Ectodermal cell (in vitro differentiated cells): Measurements from ENCODE around the gene SELENOO.

Experiments
- H3K27ac ChIP-seq: 2 replicates; pipeline ENCODE4 v1.7.0; 2013; ENCODE audit warnings: mild to moderate bottlenecking, low read depth, low read length; ENCODE audit not compliant: insufficient read depth, poor library complexity, severe bottlenecking
- H3K27me3 ChIP-seq: 2 replicates; pipeline ENCODE4 v1.7.0; 2013; ENCODE audit warnings: mild to moderate bottlenecking, low read length; ENCODE audit not compliant: insufficient read depth, control insufficient read depth, poor library complexity, severe bottlenecking
- H3K36me3 ChIP-seq: one replicate; pipeline ENCODE4 v1.7.0; 2013; ENCODE audit warnings: low read length; ENCODE audit not compliant: control insufficient read depth, insufficient read depth
- H3K4me1 ChIP-seq: one replicate; pipeline ENCODE4 v1.7.0; 2013; ENCODE audit warnings: low read length; ENCODE audit not compliant: control insufficient read depth, insufficient read depth
- H3K4me3 ChIP-seq: 2 replicates; pipeline ENCODE4 v1.7.0; 2013; ENCODE audit warnings: low read depth, low read length, control low read depth; ENCODE audit not compliant: insufficient read depth
- H3K9me3 ChIP-seq: 2 replicates; pipeline ENCODE4 v1.7.0; 2013; ENCODE audit warnings: mild to moderate bottlenecking, low read length, moderate library complexity; ENCODE audit not compliant: control insufficient read depth
- WGBS, 2 experiments: methylation state at CpG; one replicate each; pipeline ENCODE4 v1.1.7; 2013; ENCODE audit warnings: missing lambda C conversion rate in 2 of 2; 5-methylcytosine and 5-hydroxymethylcytosine counted together

The SELENOO gene

DNA sequence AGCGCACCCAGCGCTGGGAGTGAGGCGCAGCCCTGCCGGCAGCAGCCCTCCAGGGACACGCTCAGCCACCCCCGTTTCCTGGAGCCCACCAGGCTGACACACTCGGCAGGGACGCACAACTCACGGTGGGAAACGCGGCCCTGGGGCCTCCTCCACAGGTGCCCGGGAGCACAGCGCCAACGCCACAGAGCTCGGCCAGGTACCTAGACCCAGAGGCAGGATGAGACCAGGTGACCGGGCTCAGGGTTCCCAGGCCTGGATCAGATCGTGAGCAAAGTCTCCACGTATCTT, 26.0 kb downstream of the SELENOO start:
- H3K36me3 ChIP-seq: peaks cover 21% of the 10 kb centered on the region
- H3K27ac ChIP-seq: no peak overlapping the region
- no peaks in the 10 kb centered on the region for H3K4me1 ChIP-seq
- 95% methylated on average over 18 of the region's 18 CpGs for WGBS, 2 experiments
- no peak overlapping the region for H3K4me3 ChIP-seq
- H3K27me3 ChIP-seq: no peaks in the 10 kb centered on the region
- no peaks in the 10 kb centered on the region for H3K9me3 ChIP-seq

DNA sequence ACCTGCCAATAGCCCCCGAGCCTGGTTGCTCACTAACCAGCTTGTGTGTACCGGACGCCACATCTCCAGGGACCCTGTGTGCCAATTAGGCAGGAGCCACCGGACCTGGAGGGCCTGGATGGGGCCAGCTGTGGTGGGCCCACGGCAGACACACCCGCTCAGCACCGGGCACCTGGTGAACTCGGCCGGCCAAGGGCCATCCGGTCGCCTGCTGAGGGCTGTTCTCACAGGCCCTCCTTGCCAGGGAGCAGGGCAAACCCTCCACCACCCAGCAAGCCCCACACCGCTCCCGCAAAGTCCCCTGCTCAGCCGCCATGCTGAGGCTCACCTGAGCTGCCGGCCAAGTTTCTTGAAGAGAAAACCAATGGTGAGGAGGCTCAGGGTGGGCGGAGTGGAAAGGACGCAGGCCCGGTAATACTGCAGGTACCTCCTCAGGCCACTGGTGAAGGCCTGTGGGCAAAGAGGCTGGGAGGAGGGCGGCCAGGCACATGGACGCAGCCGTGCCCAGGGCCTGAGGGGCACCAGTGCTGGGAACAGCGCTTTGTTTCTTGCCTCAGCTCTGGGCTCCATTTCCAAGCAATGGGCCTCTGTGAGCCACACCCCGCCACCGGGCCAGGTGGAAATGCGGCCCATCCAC, 26.9 kb downstream of the SELENOO start:
- Histone ChIP-seq H3K4me1 (no peaks in the 10 kb centered on the region), H3K36me3 (peaks cover 21% of the 10 kb centered on the region), H3K27me3 (no peaks in the 10 kb centered on the region), H3K27ac (no peak overlapping the region), H3K4me3 (no peak overlapping the region), H3K9me3 (no peaks in the 10 kb centered on the region)
- WGBS, 2 experiments: 93% methylated on average over 25 of the region's 25 CpGs

DNA sequence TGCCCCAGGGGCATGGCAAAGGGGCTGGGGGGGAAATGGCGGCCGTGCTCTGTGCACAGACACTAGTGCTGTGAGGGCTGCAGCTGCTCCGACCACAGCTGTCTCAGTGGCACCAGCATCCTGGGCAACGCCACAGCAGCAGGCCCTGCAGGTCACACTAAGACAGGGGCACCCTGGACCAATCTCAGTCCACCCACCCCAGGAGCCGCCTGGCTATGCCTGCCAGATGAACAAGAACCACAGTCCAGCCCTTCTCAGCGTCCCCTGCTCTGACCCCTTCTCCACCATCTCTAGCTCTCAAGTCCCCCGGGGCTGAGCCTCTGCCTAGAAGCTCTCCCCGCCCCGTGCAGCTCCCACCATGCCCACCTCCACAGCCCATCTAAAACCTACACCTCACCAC, 27.6 kb downstream of the SELENOO start:
- Histone ChIP-seq H3K27me3 (no peaks in the 10 kb centered on the region), H3K9me3 (no peaks in the 10 kb centered on the region), H3K27ac (no peak overlapping the region), H3K4me1 (no peaks in the 10 kb centered on the region), H3K36me3 (peaks cover 14% of the 10 kb centered on the region), H3K4me3 (no peak overlapping the region)
- 92 to 93% methylated on average over 9 of the region's 9 CpGs for WGBS, 2 experiments

DNA sequence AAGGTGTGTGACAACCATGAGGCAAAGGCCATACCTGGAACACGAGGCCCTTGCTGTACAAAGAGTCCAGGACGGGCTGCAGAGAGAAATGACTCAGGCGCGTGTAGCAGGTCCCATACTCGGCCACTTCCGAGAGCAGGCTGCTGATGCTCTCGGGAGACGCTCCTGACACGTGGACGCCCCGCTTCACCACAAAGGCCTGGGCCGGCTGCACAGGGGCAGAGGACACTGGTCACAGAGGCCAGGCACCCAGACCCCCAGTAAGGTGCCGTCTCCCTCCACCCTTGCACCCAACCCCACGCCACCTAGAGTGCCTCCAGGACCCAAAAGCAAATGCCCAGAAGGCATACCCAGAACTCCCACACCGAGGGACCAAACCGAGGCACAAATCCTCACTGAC, 28.6 kb downstream of the SELENOO start:
- Histone ChIP-seq H3K4me1 (no peaks in the 10 kb centered on the region), H3K9me3 (no peaks in the 10 kb centered on the region), H3K27me3 (no peaks in the 10 kb centered on the region), H3K27ac (no peak overlapping the region), H3K4me3 (no peak overlapping the region), H3K36me3 (peaks cover 7% of the 10 kb centered on the region)
- WGBS, 2 experiments: 96% methylated on average over 16 of the region's 16 CpGs

DNA sequence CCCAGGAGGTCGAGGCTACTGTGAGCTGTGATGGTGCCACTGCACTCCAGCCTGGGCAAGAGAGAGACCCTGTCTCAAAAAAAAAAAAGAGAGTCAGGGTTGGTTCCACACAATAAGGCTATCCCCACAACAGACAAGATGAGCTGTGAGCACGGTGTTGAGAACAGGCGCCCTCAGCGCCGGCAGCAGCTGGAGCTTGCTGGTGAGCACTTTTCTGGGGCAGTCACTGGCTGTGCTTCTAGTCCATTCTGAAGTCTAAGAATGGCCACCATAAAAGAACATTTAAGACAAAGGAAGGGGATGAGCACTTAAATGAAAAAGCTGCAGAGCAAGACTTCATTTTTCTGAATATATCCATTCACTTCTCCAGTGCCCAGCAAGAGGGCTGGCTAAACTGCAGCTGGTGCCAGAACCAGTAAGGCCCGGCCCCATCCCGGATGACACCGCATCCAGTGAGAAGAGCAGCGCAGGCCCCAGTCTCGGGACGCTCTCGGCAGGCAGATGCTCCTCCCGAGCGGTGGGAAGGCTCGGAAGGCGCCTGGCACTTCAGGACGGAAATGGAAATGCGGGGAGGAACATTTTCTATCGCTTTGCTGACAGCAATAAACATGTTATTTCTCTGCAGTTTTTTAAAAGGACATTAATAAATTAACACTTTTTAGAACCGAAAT, 31.8 kb downstream of the SELENOO start:
- peaks cover 4% of the 10 kb centered on the region for H3K36me3 ChIP-seq
- H3K27me3 ChIP-seq: no peaks in the 10 kb centered on the region
- H3K9me3 ChIP-seq: no peaks in the 10 kb centered on the region
- 93 to 94% methylated on average over 20 of the region's 20 CpGs for WGBS, 2 experiments
- no peak overlapping the region for H3K27ac ChIP-seq
- no peaks in the 10 kb centered on the region for H3K4me1 ChIP-seq
- H3K4me3 ChIP-seq: no peak overlapping the region

- H3K4me1 ChIP-seq: no peaks in the 10 kb centered on the region
- no peaks in the 10 kb centered on the region for H3K27me3 ChIP-seq
- 92 to 94% methylated on average over 18 of the region's 18 CpGs for WGBS, 2 experiments
- H3K4me3 ChIP-seq: no peak overlapping the region
- peaks cover 4% of the 10 kb centered on the region for H3K36me3 ChIP-seq
- H3K9me3 ChIP-seq: no peaks in the 10 kb centered on the region
- H3K27ac ChIP-seq: no peak overlapping the region
These were observed 32.4 kb downstream of the SELENOO start for GRCh38 chr22:50233223-50233622.

DNA sequence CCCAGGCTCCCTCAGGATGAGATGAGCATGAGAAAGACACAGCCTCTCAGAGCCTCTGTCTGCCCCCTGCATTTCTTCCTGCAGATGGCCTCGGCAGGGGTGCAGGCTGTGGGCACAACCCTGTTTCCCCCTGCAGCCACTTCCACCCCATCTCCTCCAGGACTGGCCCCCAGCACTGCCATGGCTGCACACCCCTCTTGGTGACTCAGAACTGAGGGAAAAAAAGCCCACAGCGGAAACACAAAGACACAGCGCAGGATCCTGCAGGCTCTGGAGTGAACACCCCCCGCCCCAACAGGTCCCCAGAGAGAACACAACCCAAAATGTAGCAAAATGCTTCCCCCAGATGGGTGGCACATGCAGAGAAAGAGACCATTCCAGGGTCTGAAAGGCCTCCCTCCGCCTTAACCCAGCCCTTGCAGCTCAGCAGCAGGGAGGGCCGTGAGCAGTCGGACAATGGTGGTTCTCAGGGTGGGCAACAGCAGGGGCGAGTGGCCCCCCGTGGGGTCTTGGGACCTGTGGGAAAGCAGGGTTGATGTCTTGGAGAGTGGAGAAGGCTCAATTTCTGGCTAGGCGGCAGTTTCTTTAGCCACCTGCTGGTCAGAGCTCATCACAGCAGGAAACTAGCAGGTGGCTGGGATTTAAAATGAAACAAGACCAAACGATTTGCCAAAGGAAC, 36.1 kb downstream of the SELENOO start:
- Histone ChIP-seq H3K4me1 (no peaks in the 10 kb centered on the region), H3K27me3 (no peaks in the 10 kb centered on the region), H3K27ac (no peak overlapping the region), H3K4me3 (no peak overlapping the region), H3K36me3 (peaks cover 8% of the 10 kb centered on the region), H3K9me3 (no peaks in the 10 kb centered on the region)
- WGBS, 2 experiments: 80 to 84% methylated on average over 11 of the region's 11 CpGs

- 88 to 89% methylated on average over 9 of the region's 9 CpGs for WGBS, 2 experiments
These were observed 37.9 kb downstream of the SELENOO start for GRCh38 chr22:50238755-50239154.

GRCh38 chr22:50242406-50242949, 41.7 kb downstream of the SELENOO start:
- peak overlapping the region; percentile 13 for H3K4me3 ChIP-seq

More at GRCh38 chr22:50238755-50239154, 37.9 kb downstream of the SELENOO start:
- Histone ChIP-seq H3K27me3 (no peaks in the 10 kb centered on the region), H3K27ac (no peak overlapping the region), H3K4me1 (peaks cover 5% of the 10 kb centered on the region), H3K9me3 (no peaks in the 10 kb centered on the region), H3K4me3 (no peak overlapping the region), H3K36me3 (peaks cover 8% of the 10 kb centered on the region)

DNA sequence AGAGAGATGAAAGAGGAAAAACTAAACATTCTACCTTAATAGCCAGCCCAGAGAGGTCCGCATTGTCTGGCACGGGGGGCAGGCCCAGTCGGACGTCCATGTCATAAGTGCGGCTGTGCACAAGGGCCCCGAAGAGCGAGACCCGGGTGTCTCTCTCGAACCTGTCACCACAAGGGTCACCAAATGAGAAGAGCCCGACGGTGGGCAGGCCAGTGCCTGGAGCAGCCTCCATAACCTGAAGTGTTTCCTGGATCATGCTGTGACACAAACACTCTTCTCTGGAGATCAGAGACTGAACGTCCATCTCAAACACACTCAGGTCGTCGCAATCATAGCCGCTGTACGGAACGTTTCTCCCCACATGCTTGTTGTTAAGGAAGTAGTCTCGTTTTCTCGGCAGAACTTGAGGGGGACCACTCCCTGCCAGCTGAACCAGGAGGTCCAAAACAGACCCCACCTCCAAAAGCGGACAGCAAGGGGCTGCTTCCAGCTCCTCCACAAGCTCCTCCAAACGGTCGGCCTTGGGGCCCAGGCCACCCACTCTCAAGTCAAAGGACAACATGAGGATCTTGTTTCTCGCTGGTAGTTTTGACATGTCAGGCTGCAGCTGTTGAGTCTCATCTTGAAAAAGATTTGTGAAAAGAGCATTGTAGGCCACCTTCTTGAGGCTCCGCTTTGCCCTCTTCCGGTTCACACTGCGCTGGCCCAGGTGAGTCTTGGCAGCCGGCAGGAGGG, 43.0 kb downstream of the SELENOO start:
- H3K4me1 ChIP-seq: peaks cover 13% of the 10 kb centered on the region
- no peaks in the 10 kb centered on the region for H3K27me3 ChIP-seq
- H3K36me3 ChIP-seq: peaks cover 8% of the 10 kb centered on the region
- WGBS, 2 experiments: 61 to 62% methylated on average over 27 of the region's 27 CpGs
- no peaks in the 10 kb centered on the region for H3K9me3 ChIP-seq
- H3K4me3 ChIP-seq: peak overlapping the region; percentile 96
- H3K27ac ChIP-seq: no peak overlapping the region

More at GRCh38 chr22:50242406-50242949, 41.7 kb downstream of the SELENOO start:
- H3K27ac ChIP-seq: no peak overlapping the region
- H3K4me1 ChIP-seq: peaks cover 13% of the 10 kb centered on the region
- 89 to 94% methylated on average over 14 of the region's 14 CpGs for WGBS, 2 experiments
- peaks cover 8% of the 10 kb centered on the region for H3K36me3 ChIP-seq
- no peaks in the 10 kb centered on the region for H3K9me3 ChIP-seq
- no peaks in the 10 kb centered on the region for H3K27me3 ChIP-seq
